Measurements from ENCODE around the gene E2F8. TPM values are rescaled to one million over a fixed set of nuclear protein-coding genes. Genes with fewer than 3 reads are reported as not detected.

The E2F8 gene
- polyA plus RNA-seq, 3 donors: not detected

GRCh38 chr11:19253817-19254216 lies 13.1 kb upstream of the E2F8 start:
- H3K9me3 ChIP-seq (replicated peaks in 1 of 2; ENCODE audit: control insufficient read depth in 1 of 2, insufficient read depth in 1 of 2, low read length in 2 of 2): no peaks in the 10 kb centered on the region
- Mint-ChIP-seq H3K27me3 (ENCODE audit: low read depth in 3 of 3) (peaks cover 2 to 3% (median 2%) of the 10 kb centered on the region in 3 donors), H3K27ac (no peak overlapping the region), H3K4me1 (peaks cover 8% of the 10 kb centered on the region), H3K36me3 (peaks cover 2 to 3% of the 10 kb centered on the region in 2 donors), H3K4me3 (no peak overlapping the region), H3K9me3 (peaks cover 5 to 16% (median 8%) of the 10 kb centered on the region in 7 donors)
- H3K27me3 ChIP-seq (ENCODE audit: control insufficient read depth in 2 of 2, insufficient read depth in 2 of 2, low read length in 2 of 2): no peaks in the 10 kb centered on the region
- no peaks in the 10 kb centered on the region for H4K20me1 ChIP-seq (ENCODE audit: insufficient read depth, low read length)
- intact Hi-C loops (cut with micrococcal nuclease): no loop called here
- no peaks in the 10 kb centered on the region for H3K79me2 ChIP-seq (ENCODE audit: insufficient read depth, low read length)
- no peak overlapping the region for H3K27ac ChIP-seq (ENCODE audit: low read depth in 1 of 2, low read length in 2 of 2)
- no peak overlapping the region for H2AFZ ChIP-seq (ENCODE audit: insufficient read depth, low read depth, low read length, poor library complexity, severe bottlenecking)
- TF ChIP-seq CTCF (IDR thresholded peaks at IDR 0.05): no peak
- H3K4me3 ChIP-seq (replicated peaks in 1 of 3; ENCODE audit: low read depth in 2 of 3, low read length in 3 of 3): no peak overlapping the region
- WGBS (ENCODE audit: insufficient coverage): 36% methylated on average over 3 of the region's 3 CpGs
- H3K36me3 ChIP-seq (replicated peaks in 1 of 2; ENCODE audit: control insufficient read depth in 1 of 2, insufficient read depth in 2 of 2, low read length in 2 of 2): no peaks in the 10 kb centered on the region
- H3K4me1 ChIP-seq (ENCODE audit: control insufficient read depth in 1 of 2, insufficient read depth in 2 of 2, low read length in 2 of 2): peaks cover 0 to 2% of the 10 kb centered on the region in 2 donors
- no peak overlapping the region for H3K9ac ChIP-seq (ENCODE audit: insufficient read depth, low read length, poor library complexity, severe bottlenecking)
- no peak overlapping the region for H3K4me2 ChIP-seq (replicated peaks; ENCODE audit: extremely low read depth, low read length, poor library complexity, severe bottlenecking)
- no peak for DNase-seq

GRCh38 chr11:19253153-19253745 lies 12.5 kb upstream of the E2F8 start:
- no peak overlapping the region for H3K4me3 Mint-ChIP-seq
- 78% methylated on average over 5 of the region's 7 CpGs for WGBS (ENCODE audit: insufficient coverage)
- no peak for TF ChIP-seq CTCF (IDR thresholded peaks at IDR 0.05)
- no peak overlapping the region for H3K9ac ChIP-seq (ENCODE audit: insufficient read depth, low read length, poor library complexity, severe bottlenecking)
- H2AFZ ChIP-seq (ENCODE audit: insufficient read depth, low read depth, low read length, poor library complexity, severe bottlenecking): no peak overlapping the region
- H3K27ac ChIP-seq (ENCODE audit: low read depth in 1 of 2, low read length in 2 of 2): no peak overlapping the region
- no peak overlapping the region for H3K27ac Mint-ChIP-seq
- no peaks in the 10 kb centered on the region for H4K20me1 ChIP-seq (ENCODE audit: insufficient read depth, low read length)
- peaks cover 2 to 3% of the 10 kb centered on the region in 2 donors for H3K36me3 Mint-ChIP-seq
- H3K4me1 Mint-ChIP-seq: peaks cover 8% of the 10 kb centered on the region
- no peak overlapping the region for H3K4me3 ChIP-seq (replicated peaks in 1 of 3; ENCODE audit: low read depth in 2 of 3, low read length in 3 of 3)
- no peaks in the 10 kb centered on the region for H3K9me3 ChIP-seq (replicated peaks in 1 of 2; ENCODE audit: control insufficient read depth in 1 of 2, insufficient read depth in 1 of 2, low read length in 2 of 2)
- H3K36me3 ChIP-seq (replicated peaks in 1 of 2; ENCODE audit: control insufficient read depth in 1 of 2, insufficient read depth in 2 of 2, low read length in 2 of 2): no peaks in the 10 kb centered on the region
- no peak for DNase-seq
- H3K79me2 ChIP-seq (ENCODE audit: insufficient read depth, low read length): no peaks in the 10 kb centered on the region
- peaks cover 2 to 5% (median 2%) of the 10 kb centered on the region in 3 donors for H3K27me3 Mint-ChIP-seq (ENCODE audit: low read depth in 3 of 3)
- H3K4me1 ChIP-seq (ENCODE audit: control insufficient read depth in 1 of 2, insufficient read depth in 2 of 2, low read length in 2 of 2): peaks cover 0 to 2% of the 10 kb centered on the region in 2 donors
- H3K9me3 Mint-ChIP-seq: peaks cover 5 to 16% (median 11%) of the 10 kb centered on the region in 7 donors
- intact Hi-C loops (cut with micrococcal nuclease): no loop called here
- no peaks in the 10 kb centered on the region for H3K27me3 ChIP-seq (ENCODE audit: control insufficient read depth in 2 of 2, insufficient read depth in 2 of 2, low read length in 2 of 2)
- H3K4me2 ChIP-seq (replicated peaks; ENCODE audit: extremely low read depth, low read length, poor library complexity, severe bottlenecking): no peak overlapping the region
